Liver (tissue), 3 donors: Measurements from ENCODE around the gene LCMT1.

ENCODE experiments used
- EGR1 ChIP-seq, 2 donors: IDR thresholded peaks; 2 replicates each; pipeline ENCODE4 v1.6.1; 2016 to 2018; ENCODE audit warnings: antibody characterized with exemption in 2 of 2, low read depth in 2 of 2
- HNF4A ChIP-seq, 2 donors: conservative IDR thresholded peaks; 2 replicates each; pipeline ENCODE4 v1.6.1; 2016; ENCODE audit warnings: antibody characterized with exemption in 2 of 2, mild to moderate bottlenecking in 2 of 2
- JUND ChIP-seq, 2 donors: IDR thresholded peaks; 2 replicates each; pipeline ENCODE4 v1.6.1; 2016; ENCODE audit warnings: antibody characterized with exemption in 2 of 2
- RXRA ChIP-seq, 2 donors: IDR thresholded peaks; 2 replicates each; pipeline ENCODE4 v1.6.1; 2017 to 2018; ENCODE audit warnings: antibody characterized with exemption in 2 of 2, mild to moderate bottlenecking in 1 of 2
- TAF1 ChIP-seq: conservative IDR thresholded peaks from 2 replicates; pipeline ENCODE4 v1.6.1; 2016; ENCODE audit warnings: antibody characterized with exemption, mild to moderate bottlenecking
- YY1 ChIP-seq: IDR thresholded peaks from 2 replicates; pipeline ENCODE4 v1.6.1; 2016; ENCODE audit warnings: antibody characterized with exemption, mild to moderate bottlenecking
- TF ChIP-seq, protein P1 (sequence below): fragments of 150-350 bp; IDR thresholded peaks from 2 replicates; pipeline ENCODE4 v1.5.1; 2017; ENCODE audit warnings: improper control_type of control experiment, low read depth, low read length; ENCODE audit not compliant: missing input control
- TF ChIP-seq, protein P2 (sequence below): IDR thresholded peaks from 2 replicates; pipeline ENCODE4 v1.6.1; 2016; ENCODE audit warnings: antibody characterized with exemption, mild to moderate bottlenecking
- TF ChIP-seq, protein P3 (sequence below): IDR thresholded peaks from 2 replicates; pipeline ENCODE4 v1.6.1; 2016; ENCODE audit warnings: antibody characterized with exemption
- TF ChIP-seq, protein P4 (sequence below): IDR thresholded peaks from 2 replicates; pipeline ENCODE4 v1.6.1; 2016; ENCODE audit warnings: antibody characterized with exemption
- donor health status: healthy.
- donor health status: healthy.

DNA sequence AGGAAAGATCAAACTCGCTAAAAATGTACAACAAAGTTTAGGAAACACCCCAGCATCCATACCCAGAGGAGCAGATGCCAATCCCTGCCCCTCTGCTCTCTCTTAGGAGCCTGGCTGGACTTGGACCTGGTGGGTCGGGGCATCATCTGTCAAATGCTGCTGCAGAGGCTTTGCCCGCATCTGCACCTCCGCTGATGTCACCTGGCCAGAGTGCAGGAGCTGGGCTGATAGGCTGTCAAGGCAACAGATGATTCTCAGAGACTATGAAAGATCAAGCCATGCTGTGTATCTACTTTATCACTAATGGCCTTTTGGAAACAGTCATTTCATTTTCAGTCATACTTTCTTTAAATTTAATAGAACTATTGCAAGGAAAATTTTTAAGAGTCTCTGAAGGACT, 15.9 kb upstream of the LCMT1 start:
- TF ChIP-seq TAF1, result no peak
- TF ChIP-seq, protein P1, sequence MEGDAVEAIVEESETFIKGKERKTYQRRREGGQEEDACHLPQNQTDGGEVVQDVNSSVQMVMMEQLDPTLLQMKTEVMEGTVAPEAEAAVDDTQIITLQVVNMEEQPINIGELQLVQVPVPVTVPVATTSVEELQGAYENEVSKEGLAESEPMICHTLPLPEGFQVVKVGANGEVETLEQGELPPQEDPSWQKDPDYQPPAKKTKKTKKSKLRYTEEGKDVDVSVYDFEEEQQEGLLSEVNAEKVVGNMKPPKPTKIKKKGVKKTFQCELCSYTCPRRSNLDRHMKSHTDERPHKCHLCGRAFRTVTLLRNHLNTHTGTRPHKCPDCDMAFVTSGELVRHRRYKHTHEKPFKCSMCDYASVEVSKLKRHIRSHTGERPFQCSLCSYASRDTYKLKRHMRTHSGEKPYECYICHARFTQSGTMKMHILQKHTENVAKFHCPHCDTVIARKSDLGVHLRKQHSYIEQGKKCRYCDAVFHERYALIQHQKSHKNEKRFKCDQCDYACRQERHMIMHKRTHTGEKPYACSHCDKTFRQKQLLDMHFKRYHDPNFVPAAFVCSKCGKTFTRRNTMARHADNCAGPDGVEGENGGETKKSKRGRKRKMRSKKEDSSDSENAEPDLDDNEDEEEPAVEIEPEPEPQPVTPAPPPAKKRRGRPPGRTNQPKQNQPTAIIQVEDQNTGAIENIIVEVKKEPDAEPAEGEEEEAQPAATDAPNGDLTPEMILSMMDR, result no peak
- TF ChIP-seq, protein P2, sequence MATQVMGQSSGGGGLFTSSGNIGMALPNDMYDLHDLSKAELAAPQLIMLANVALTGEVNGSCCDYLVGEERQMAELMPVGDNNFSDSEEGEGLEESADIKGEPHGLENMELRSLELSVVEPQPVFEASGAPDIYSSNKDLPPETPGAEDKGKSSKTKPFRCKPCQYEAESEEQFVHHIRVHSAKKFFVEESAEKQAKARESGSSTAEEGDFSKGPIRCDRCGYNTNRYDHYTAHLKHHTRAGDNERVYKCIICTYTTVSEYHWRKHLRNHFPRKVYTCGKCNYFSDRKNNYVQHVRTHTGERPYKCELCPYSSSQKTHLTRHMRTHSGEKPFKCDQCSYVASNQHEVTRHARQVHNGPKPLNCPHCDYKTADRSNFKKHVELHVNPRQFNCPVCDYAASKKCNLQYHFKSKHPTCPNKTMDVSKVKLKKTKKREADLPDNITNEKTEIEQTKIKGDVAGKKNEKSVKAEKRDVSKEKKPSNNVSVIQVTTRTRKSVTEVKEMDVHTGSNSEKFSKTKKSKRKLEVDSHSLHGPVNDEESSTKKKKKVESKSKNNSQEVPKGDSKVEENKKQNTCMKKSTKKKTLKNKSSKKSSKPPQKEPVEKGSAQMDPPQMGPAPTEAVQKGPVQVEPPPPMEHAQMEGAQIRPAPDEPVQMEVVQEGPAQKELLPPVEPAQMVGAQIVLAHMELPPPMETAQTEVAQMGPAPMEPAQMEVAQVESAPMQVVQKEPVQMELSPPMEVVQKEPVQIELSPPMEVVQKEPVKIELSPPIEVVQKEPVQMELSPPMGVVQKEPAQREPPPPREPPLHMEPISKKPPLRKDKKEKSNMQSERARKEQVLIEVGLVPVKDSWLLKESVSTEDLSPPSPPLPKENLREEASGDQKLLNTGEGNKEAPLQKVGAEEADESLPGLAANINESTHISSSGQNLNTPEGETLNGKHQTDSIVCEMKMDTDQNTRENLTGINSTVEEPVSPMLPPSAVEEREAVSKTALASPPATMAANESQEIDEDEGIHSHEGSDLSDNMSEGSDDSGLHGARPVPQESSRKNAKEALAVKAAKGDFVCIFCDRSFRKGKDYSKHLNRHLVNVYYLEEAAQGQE, result no peak
- TF ChIP-seq YY1, result no peak
- no peak for TF ChIP-seq JUND (IDR thresholded peaks at IDR 0.05)
- TF ChIP-seq HNF4A (conservative IDR thresholded peaks at IDR 0.05), result no peak
- TF ChIP-seq EGR1 (IDR thresholded peaks at IDR 0.05; ENCODE audit: low read depth in 2 of 2), result no peak
- TF ChIP-seq, protein P3, sequence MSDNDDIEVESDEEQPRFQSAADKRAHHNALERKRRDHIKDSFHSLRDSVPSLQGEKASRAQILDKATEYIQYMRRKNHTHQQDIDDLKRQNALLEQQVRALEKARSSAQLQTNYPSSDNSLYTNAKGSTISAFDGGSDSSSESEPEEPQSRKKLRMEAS, result no peak
- TF ChIP-seq, protein P4, sequence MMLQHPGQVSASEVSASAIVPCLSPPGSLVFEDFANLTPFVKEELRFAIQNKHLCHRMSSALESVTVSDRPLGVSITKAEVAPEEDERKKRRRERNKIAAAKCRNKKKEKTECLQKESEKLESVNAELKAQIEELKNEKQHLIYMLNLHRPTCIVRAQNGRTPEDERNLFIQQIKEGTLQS, result no peak
- TF ChIP-seq RXRA (IDR thresholded peaks at IDR 0.05), result no peak
